ENCODE data around the gene ZNF382. TPM values are rescaled to one million over a fixed set of nuclear protein-coding genes. Genes with fewer than 3 reads are reported as not detected.

The ZNF382 gene
- total RNA-seq, 1 donor from 2014 or later: 5.2 TPM

DNA sequence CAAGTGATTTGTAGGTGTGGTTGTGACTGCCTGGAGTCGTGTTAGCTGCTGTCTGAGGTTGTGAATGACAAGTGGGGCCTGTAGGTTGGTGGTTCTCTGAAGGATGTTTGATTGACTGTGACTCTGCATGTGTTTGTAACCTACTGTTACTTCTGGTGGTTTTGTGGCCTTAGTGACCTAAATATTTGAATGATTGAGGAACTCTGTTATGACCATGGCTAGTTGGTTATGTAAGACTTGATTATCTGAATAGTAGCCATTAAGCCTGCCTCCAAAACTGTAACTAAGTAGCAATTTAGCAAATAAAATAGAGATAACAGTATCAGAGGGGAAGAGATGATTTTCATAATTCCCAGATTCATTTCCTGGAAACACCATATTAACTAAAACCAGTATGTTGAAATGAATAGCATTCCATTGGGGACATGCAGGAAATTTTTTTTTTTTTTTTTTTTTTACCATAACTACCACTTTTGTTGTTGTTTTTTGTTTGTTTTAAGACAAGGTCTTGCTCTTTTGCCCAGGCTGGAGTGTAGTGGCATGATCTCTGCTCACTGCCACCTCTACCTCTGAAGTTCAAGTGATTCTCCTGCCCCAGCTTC is 865 bp downstream of the ZNF382 start:
- H3K4me1 ChIP-seq: peaks cover 11% of the 10 kb centered on the region
- peak overlapping the region; percentile 71 for H3K4me3 ChIP-seq
- peaks cover 4% of the 10 kb centered on the region for H3K9me3 ChIP-seq
- H3K36me3 ChIP-seq: no peaks in the 10 kb centered on the region
- intact Hi-C loops (cut with DNase I): no loop called here
- peak overlapping the region; percentile 79 for H3K27ac ChIP-seq
- DNase-seq: no peak
- TF ChIP-seq, protein P1, sequence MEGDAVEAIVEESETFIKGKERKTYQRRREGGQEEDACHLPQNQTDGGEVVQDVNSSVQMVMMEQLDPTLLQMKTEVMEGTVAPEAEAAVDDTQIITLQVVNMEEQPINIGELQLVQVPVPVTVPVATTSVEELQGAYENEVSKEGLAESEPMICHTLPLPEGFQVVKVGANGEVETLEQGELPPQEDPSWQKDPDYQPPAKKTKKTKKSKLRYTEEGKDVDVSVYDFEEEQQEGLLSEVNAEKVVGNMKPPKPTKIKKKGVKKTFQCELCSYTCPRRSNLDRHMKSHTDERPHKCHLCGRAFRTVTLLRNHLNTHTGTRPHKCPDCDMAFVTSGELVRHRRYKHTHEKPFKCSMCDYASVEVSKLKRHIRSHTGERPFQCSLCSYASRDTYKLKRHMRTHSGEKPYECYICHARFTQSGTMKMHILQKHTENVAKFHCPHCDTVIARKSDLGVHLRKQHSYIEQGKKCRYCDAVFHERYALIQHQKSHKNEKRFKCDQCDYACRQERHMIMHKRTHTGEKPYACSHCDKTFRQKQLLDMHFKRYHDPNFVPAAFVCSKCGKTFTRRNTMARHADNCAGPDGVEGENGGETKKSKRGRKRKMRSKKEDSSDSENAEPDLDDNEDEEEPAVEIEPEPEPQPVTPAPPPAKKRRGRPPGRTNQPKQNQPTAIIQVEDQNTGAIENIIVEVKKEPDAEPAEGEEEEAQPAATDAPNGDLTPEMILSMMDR (IDR thresholded peaks at IDR 0.05): no peak
- no peaks in the 10 kb centered on the region for H3K27me3 ChIP-seq (ENCODE audit: low read depth)
- peak; percentile 25 to 41 for ATAC-seq

DNA sequence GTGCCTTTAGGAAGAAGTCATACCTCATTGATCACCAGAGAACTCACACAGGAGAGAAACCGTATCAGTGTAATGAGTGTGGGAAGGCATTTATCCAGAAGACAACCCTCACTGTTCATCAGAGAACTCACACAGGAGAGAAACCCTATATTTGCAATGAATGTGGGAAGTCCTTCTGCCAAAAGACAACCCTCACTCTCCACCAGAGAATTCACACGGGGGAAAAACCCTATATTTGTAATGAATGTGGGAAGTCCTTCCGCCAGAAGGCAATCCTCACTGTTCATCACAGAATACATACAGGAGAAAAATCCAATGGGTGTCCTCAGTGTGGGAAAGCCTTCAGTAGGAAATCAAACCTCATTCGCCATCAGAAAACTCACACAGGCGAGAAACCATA is 21.9 kb downstream of the ZNF382 start:
- TF ChIP-seq, protein P1 (IDR thresholded peaks at IDR 0.05): no peak
- H3K27ac ChIP-seq: no peak overlapping the region
- intact Hi-C loops (cut with DNase I): no loop called here
- H3K36me3 ChIP-seq: no peaks in the 10 kb centered on the region
- H3K4me3 ChIP-seq: no peak overlapping the region
- H3K4me1 ChIP-seq: no peaks in the 10 kb centered on the region
- DNase-seq (no peak), ATAC-seq (no peak)
- peaks cover 99% of the 10 kb centered on the region for H3K9me3 ChIP-seq
- H3K27me3 ChIP-seq (ENCODE audit: low read depth): no peaks in the 10 kb centered on the region

DNA sequence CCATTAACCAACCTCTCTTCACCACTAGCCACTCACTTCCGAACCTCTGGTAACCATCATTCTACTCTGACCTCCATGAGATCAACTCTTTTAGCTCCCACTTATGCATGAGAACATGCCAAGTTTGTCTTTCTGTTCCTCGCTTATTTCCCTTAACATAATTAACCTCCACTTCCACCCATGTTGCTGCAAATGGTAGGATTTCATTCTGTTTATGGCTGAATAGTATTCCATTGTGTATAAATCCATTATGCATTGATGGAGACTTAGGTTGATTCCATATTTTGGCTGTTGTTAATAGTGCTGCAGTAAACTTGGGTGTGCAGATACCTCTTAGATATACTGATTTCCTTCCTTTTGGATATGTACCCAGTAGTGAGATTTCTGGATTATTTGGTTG is 30.2 kb downstream of the ZNF382 start:
- Histone ChIP-seq H3K4me1 (no peaks in the 10 kb centered on the region), H3K27ac (no peak overlapping the region), H3K9me3 (peaks cover 100% of the 10 kb centered on the region), H3K4me3 (no peak overlapping the region), H3K36me3 (peaks cover 7% of the 10 kb centered on the region), H3K27me3 (ENCODE audit: low read depth) (no peaks in the 10 kb centered on the region)
- intact Hi-C loops (cut with DNase I): no loop called here
- DNase-seq (no peak), ATAC-seq (no peak)
- TF ChIP-seq, protein P1 (IDR thresholded peaks at IDR 0.05): no peak

DNA sequence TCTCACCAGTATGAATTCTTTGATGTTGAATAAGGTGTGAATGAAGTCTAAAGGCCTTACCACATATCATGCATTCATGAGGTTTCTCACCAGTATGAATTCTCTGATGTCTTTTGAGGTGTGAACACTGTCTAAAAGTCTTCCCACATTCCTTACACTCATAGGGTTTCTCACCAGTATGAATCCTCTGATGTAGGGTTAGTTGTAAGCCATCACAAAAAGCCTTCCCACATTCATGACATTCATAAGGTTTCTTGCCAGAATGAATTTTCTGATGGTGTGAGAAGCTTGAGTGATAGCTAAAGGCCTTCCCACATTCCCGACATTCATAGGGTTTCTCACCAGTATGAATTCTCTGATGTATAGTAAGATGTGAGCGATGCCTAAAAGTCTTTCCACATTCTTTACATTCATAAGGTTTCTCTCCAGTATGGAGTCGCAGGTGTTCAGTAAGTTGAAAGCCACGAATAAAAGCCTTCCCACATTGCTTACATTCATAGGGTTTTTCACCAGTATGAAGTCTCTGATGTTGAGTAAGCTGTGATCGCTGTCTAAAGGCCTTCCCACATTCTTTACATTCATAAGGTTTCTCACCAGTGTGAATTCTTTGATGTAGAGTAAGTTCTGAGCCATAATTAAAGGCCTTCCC is 33.9 kb downstream of the ZNF382 start:
- no peak for ATAC-seq
- Histone ChIP-seq H3K27ac (no peak overlapping the region), H3K9me3 (peaks cover 100% of the 10 kb centered on the region), H3K4me1 (no peaks in the 10 kb centered on the region), H3K36me3 (peaks cover 7% of the 10 kb centered on the region), H3K4me3 (no peak overlapping the region), H3K27me3 (ENCODE audit: low read depth) (no peaks in the 10 kb centered on the region)
- no peak for DNase-seq
- intact Hi-C loops (cut with DNase I): no loop called here
- TF ChIP-seq, protein P1 (IDR thresholded peaks at IDR 0.05): no peak

DNA sequence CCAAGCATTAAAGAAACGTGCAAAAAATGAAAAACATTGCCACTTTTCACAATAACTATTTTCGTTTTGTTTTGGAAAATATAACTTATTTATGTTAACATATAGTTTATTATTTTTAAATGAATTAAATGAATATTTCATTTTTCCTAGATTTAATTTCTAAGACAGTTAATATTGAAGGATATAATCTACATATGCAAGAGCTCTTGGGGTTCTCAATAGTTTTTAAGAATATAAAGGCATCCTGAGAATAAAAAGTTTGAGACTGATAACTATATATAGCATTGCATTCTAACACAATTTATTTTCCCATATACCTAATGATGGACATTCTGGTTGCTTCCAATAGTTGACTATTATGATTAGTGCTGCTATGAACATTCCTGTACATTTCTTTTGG is 41.6 kb downstream of the ZNF382 start:
- Histone ChIP-seq H3K27me3 (ENCODE audit: low read depth) (no peaks in the 10 kb centered on the region), H3K4me3 (no peak overlapping the region), H3K4me1 (no peaks in the 10 kb centered on the region), H3K27ac (no peak overlapping the region), H3K9me3 (peaks cover 99% of the 10 kb centered on the region), H3K36me3 (peaks cover 34% of the 10 kb centered on the region)
- intact Hi-C loops (cut with DNase I): no loop called here
- no peak for ATAC-seq
- TF ChIP-seq, protein P1 (IDR thresholded peaks at IDR 0.05): no peak
- no peak for DNase-seq

Measured in lower lobe of right lung (tissue), 2 donors.